K562 (cell line): ENCODE measurements around the gene GAA. TPM values are rescaled to one million over a fixed set of nuclear protein-coding genes. Genes with fewer than 3 reads are reported as not detected.

Experiments used
- ATAC-seq: fragments of 200-7000 bp; cut with Tn5 transposase; 3 replicates; pipeline ENCODE4 v1.9.1; 2020; ENCODE audit warnings: moderate library complexity
- BruUV-seq: library from RNA; stranded (reverse); fragments of 400-500 nt; replicated peaks from 2 replicates; lab custom pipeline; 2021; lab: Mats Ljungman, UMichigan
- CTCF ChIA-PET: fragments of 300-600 bp; formaldehyde crosslinking; extraction: SDS; loops from one replicate; lab custom pipeline; 2021; ENCODE audit warnings: low intra/inter-chr PET ratio; lab: Yijun Ruan, JAX
- POLR2A ChIA-PET: fragments of 300-600, 350-650 bp; sonication (Branson Sonifier 250); formaldehyde crosslinking; extraction: SDS; loops from one replicate; lab custom pipeline; 2021; ENCODE audit warnings: antibody characterized with exemption, inconsistent platforms; lab: Yijun Ruan, JAX
- DNase-seq, 4 experiments: peaks; one replicate each; pipeline versions ENCODE4 v3.0.0 to v3.0.0-alpha.2; 2011 to 2018; ENCODE audit warnings: low spot score in 3 of 4, mixed read lengths in 3 of 4; ENCODE audit errors: extremely low read depth in 1 of 4
- FAIRE-seq: peaks from 2 replicates; lab custom pipeline; 2011; peaks lifted over from hg19 to GRCh38; lab: Jason Lieb, UNC
- H2AFZ ChIP-seq: 2 replicates; pipeline ENCODE4 v1.6.0; 2011; ENCODE audit warnings: low read depth, low read length, control low read depth, inconsistent platforms
- H3K27ac ChIP-seq: fragments of 200-600 bp; 3 replicates; pipeline ENCODE4 v1.8.0; 2011; ENCODE audit warnings: low read depth, mild to moderate bottlenecking, control low read depth, inconsistent platforms, low read length, moderate library complexity, mixed read lengths; ENCODE audit errors: extremely low read depth
- H3K27me3 ChIP-seq, 2 experiments: fragments of 300-600 bp in 1 of 2; 2 replicates in 1 of 2; 3 replicates in 1 of 2; pipeline versions ENCODE4 v1.6.0 to v1.8.0; 2011; ENCODE audit warnings: inconsistent platforms in 2 of 2, low read length in 2 of 2, mild to moderate bottlenecking in 1 of 2, mixed read lengths in 1 of 2, moderate library complexity in 1 of 2; ENCODE audit not compliant: control insufficient read depth in 2 of 2, insufficient read depth in 2 of 2
- H3K36me3 ChIP-seq: fragments of 300-600 bp; 3 replicates; pipeline ENCODE4 v1.8.0; 2011; ENCODE audit warnings: mild to moderate bottlenecking, low read length, inconsistent platforms; ENCODE audit not compliant: control insufficient read depth, insufficient read depth
- H3K4me1 ChIP-seq, 2 experiments: fragments of 200-600 bp in 1 of 2; replicated peaks in 1 of 2; 2 replicates in 1 of 2; 3 replicates in 1 of 2; pipeline versions ENCODE4 v1.5.1 to v1.8.0; 2011; ENCODE audit warnings: inconsistent platforms in 2 of 2, low read length in 2 of 2, mild to moderate bottlenecking in 1 of 2, mixed read lengths in 1 of 2, moderate library complexity in 1 of 2; ENCODE audit not compliant: control insufficient read depth in 2 of 2, insufficient read depth in 2 of 2
- H3K4me2 ChIP-seq: 2 replicates; pipeline ENCODE4 v1.6.1; 2011; ENCODE audit warnings: low read length, control low read depth, inconsistent platforms, mixed read lengths; ENCODE audit not compliant: insufficient read depth
- H3K4me3 ChIP-seq: fragments of 200-600 bp; sonication (generic), shearing (Covaris generic); 2 replicates; pipeline ENCODE4 v1.5.1; 2016; ENCODE audit warnings: control low read depth, inconsistent platforms
- H3K79me2 ChIP-seq: fragments of 200-600 bp; 3 replicates; pipeline ENCODE4 v1.8.0; 2011; ENCODE audit warnings: low read length, inconsistent platforms; ENCODE audit not compliant: control insufficient read depth, insufficient read depth
- H3K9ac ChIP-seq, 2 experiments: 2 replicates each; pipeline versions ENCODE4 v1.6.0 to v1.6.1; 2011; ENCODE audit warnings: low read depth in 2 of 2, low read length in 2 of 2, control low read depth in 1 of 2, inconsistent platforms in 1 of 2, mild to moderate bottlenecking in 1 of 2, mixed read lengths in 1 of 2; ENCODE audit not compliant: insufficient read depth in 1 of 2
- H3K9me1 ChIP-seq: one replicate; pipeline ENCODE4 v1.6.0; 2011; ENCODE audit warnings: inconsistent platforms, mild to moderate bottlenecking, low read length, moderate library complexity; ENCODE audit not compliant: control insufficient read depth, insufficient read depth
- H3K9me3 ChIP-seq: replicated peaks from 2 replicates; pipeline ENCODE4 v1.5.1; 2011; ENCODE audit warnings: low read depth, low read length, inconsistent platforms; ENCODE audit not compliant: control insufficient read depth, insufficient read depth
- H4K20me1 ChIP-seq: replicated peaks from 2 replicates; pipeline ENCODE4 v1.6.1; 2011; ENCODE audit warnings: low read length, inconsistent platforms, mixed read lengths; ENCODE audit not compliant: control insufficient read depth, insufficient read depth
- CHAMP1 ChIP-seq: fragments of 450-650 bp; IDR thresholded peaks from 2 replicates; pipeline ENCODE4 v1.6.1; 2016; ENCODE audit warnings: mild to moderate bottlenecking
- FOXA3 ChIP-seq, 2 experiments: fragments of 450-650 bp in 1 of 2; sonication (generic) in 1 of 2; formaldehyde crosslinking; IDR thresholded peaks in 1 of 2; conservative IDR thresholded peaks in 1 of 2; 2 replicates each; pipeline versions ENCODE4 v1.4.0 to v1.8.0; 2020 to 2022; ENCODE audit warnings: mild to moderate bottlenecking in 2 of 2, missing genetic modification reagents in 1 of 2
- KDM5B ChIP-seq: fragments of 200-600 bp; sonication (generic); IDR thresholded peaks from 2 replicates; pipeline ENCODE4 v1.6.1; 2012; ENCODE audit warnings: low read depth, mild to moderate bottlenecking, moderate library complexity, low read length, control low read depth, inconsistent platforms; ENCODE audit not compliant: insufficient replicate concordance
- KLF6 ChIP-seq: fragments of 250-450 bp; sonication (Bioruptor Pico); IDR thresholded peaks from 2 replicates; pipeline ENCODE4 v1.4.0; 2020; ENCODE audit warnings: mild to moderate bottlenecking, moderate library complexity, borderline replicate concordance
- POLR2A ChIP-seq: fragments of 450-650 bp; conservative IDR thresholded peaks from 2 replicates; pipeline ENCODE4 v1.6.1; 2016
- POLR2G ChIP-seq: fragments of 200-400 bp; formaldehyde crosslinking; IDR thresholded peaks from 2 replicates; pipeline ENCODE4 v1.6.1; 2017; ENCODE audit warnings: low read depth, mild to moderate bottlenecking, antibody characterized with exemption, low read length, moderate library complexity
- REST ChIP-seq, 2 experiments: fragments of 450-650 bp; formaldehyde crosslinking in 1 of 2; IDR thresholded peaks; 2 replicates each; pipeline versions ENCODE4 v1.4.0 to v1.6.1; 2014 to 2020; ENCODE audit warnings: mild to moderate bottlenecking in 2 of 2, borderline replicate concordance in 1 of 2, low read depth in 1 of 2
- TARDBP ChIP-seq: fragments of 450-650 bp; IDR thresholded peaks from 2 replicates; pipeline ENCODE4 v1.6.1; 2016
- ZKSCAN1 ChIP-seq: fragments of 150-350 bp; IDR thresholded peaks from 2 replicates; pipeline ENCODE4 v1.6.1; 2016; ENCODE audit warnings: low read depth, low read length
- ZNF76 ChIP-seq: fragments of 250-450 bp; sonication (Bioruptor Pico); IDR thresholded peaks from 2 replicates; pipeline ENCODE4 v1.4.0; 2020; ENCODE audit warnings: mild to moderate bottlenecking, moderate library complexity, borderline replicate concordance
- WGBS: fragments of 100-300 bp; shearing (Covaris generic); methylation state at CpG from one replicate; pipeline ENCODE4 v1.1.6; 2016; ENCODE audit warnings: low coverage, mixed read lengths; ENCODE audit not compliant: insufficient coverage; ENCODE audit errors: missing lambda C conversion rate; 5-methylcytosine and 5-hydroxymethylcytosine counted together
- in situ Hi-C: fragments of 300-500 bp; cut with MboI; formaldehyde crosslinking; loops from 4 replicates; pipeline ENCODE4 v1.15.0; 2018; ENCODE audit warnings: inconsistent platforms, mixed read lengths
- intact Hi-C: fragments of 100-400 bp; cut with micrococcal nuclease; formaldehyde crosslinking; loops from 2 replicates; pipeline ENCODE4 v1.14.2; 2022
- polyA plus RNA-seq, 8 experiments: library from polyadenylated mRNA; depleted of rRNA in 4 of 8; stranded (reverse) in 5 of 8; unstranded in 3 of 8; fragments of >200 nt; fragmentation: Nextera tagmentation in 2 of 8; fragmentation: Illumina TruSeq in 1 of 8; extraction: Ambion mirVana in 2 of 8; extraction: Trizol in 1 of 8; gene quantifications; 2 replicates each; pipeline versions ENCODE4 v1.2.1 to v1.2.3, GENCODE V29; 2011 to 2014; ENCODE audit warnings: inconsistent platforms in 1 of 8, missing spikeins in 1 of 8
- total RNA-seq, 7 experiments: library from RNA; depleted of rRNA in 6 of 7; stranded (reverse); fragments of >200 nt in 6 of 7; fragmentation: Illumina TruSeq in 2 of 7; extraction: Trizol in 2 of 7; gene quantifications; 2 replicates each; pipeline versions ENCODE4 v1.2.1 to v1.2.3, GENCODE V29; 2011 to 2021; ENCODE audit warnings: low replicate concordance in 1 of 7

Gene GAA
- total and polyA plus RNA-seq, 9 of the 15 experiments (the other 6 are each of a cell fraction or from before 2014, with no cell fraction given): 0.15 to 6.4 (median 1.7) TPM

- ChIA-PET POLR2A (interaction anchor here (0.5 to 4.1 kb wide), 4 partner anchors 10 to 121 kb away, joined by 3 to 38 read pairs (median 4); no protein-coding TSS in a partner anchor), CTCF (interaction anchor here (0.7 kb wide), 1 partner anchor 102 kb away, joined by 3 read pairs; no protein-coding TSS in a partner anchor)
- in situ Hi-C loops: no loop called here
- Histone ChIP-seq H3K4me3 (no peak overlapping the region), H4K20me1 (0 out of 2 replicates have a peak, but pooled peaks cover 3% of the 10 kb centered on the region), H3K27ac (no peak overlapping the region), H2AFZ (no peak overlapping the region), H3K36me3 (peaks cover 57% of the 10 kb centered on the region), H3K9me3 (no peaks in the 10 kb centered on the region; the same call in 1 of the 2 replicates), H3K79me2 (no peaks in the 10 kb centered on the region), H3K4me1 (no peaks in the 10 kb centered on the region), H3K4me2 (no peak overlapping the region), H3K9me1 (no peaks in the 10 kb centered on the region), H3K9ac (no peak overlapping the region), H3K27me3 (no peaks in the 10 kb centered on the region)
- intact Hi-C loops: no loop called here
- 96% methylated on average over 6 of the region's 6 CpGs for WGBS
- no peak for DNase-seq
- no peak for FAIRE-seq
- no TSS peak for BruUV-seq
- TF ChIP-seq KDM5B: no peak
- 0 out of 2 replicates have a peak, but pooled peaks have one; percentile 18 for TF ChIP-seq POLR2G
- no peak for TF ChIP-seq REST (IDR thresholded peaks at IDR 0.05; ENCODE audit: borderline replicate concordance)
- TF ChIP-seq REST (CRISPR knock-in tag; IDR thresholded peaks at IDR 0.05; ENCODE audit: low read depth): no peak
- peak; percentile 11; the same call in 1 of the 2 replicates for TF ChIP-seq POLR2A
- no peak for TF ChIP-seq TARDBP
- no peak for TF ChIP-seq KLF6 (CRISPR knock-in tag)
- no peak for TF ChIP-seq FOXA3 (CRISPR knock-in tag; conservative IDR thresholded peaks at IDR 0.05 in 1 of 2, IDR thresholded peaks at IDR 0.05 in 1 of 2)
- TF ChIP-seq CHAMP1: no peak
- no peak for TF ChIP-seq ZKSCAN1
- TF ChIP-seq ZNF76: no peak
- ATAC-seq: no peak; the same call in 2 of the 3 replicates
These were observed 32.2 kb downstream of the GAA start for GRCh38 chr17:80133626-80133970.
